H1 (cell line): Measurements from ENCODE around the gene IL18R1. TPM values are rescaled to one million over a fixed set of nuclear protein-coding genes. Genes with fewer than 3 reads are reported as not detected.

Experiments used
- CTCF ChIA-PET: fragments of 300-600 bp; sonication (Branson Sonifier 250); formaldehyde crosslinking; loops from one replicate; lab custom pipeline; 2021; ENCODE audit not compliant: partially characterized antibody; lab: Charles Lee
- POLR2A ChIA-PET: fragments of 300-600 bp; sonication (Branson Sonifier 250); formaldehyde crosslinking; loops from one replicate; lab custom pipeline; 2021; ENCODE audit warnings: inconsistent platforms; ENCODE audit not compliant: partially characterized antibody; lab: Charles Lee
- DNase-seq, 2 experiments: peaks; one replicate each; pipeline versions ENCODE4 v3.0.0 to v3.0.0-alpha.2; 2010 to 2022; ENCODE audit warnings: low spot score in 2 of 2, low read depth in 1 of 2, mixed read lengths in 1 of 2
- FAIRE-seq: peaks from 2 replicates; lab custom pipeline; 2011; peaks lifted over from hg19 to GRCh38; lab: Jason Lieb, UNC
- H2AFZ ChIP-seq: 2 replicates; pipeline ENCODE4 v1.8.1; 2012; ENCODE audit warnings: low read length, inconsistent platforms
- H2AK5ac ChIP-seq: 2 replicates; pipeline ENCODE4 v1.6.1; 2013; ENCODE audit warnings: low read depth, low read length
- H2BK120ac ChIP-seq: replicated peaks from 2 replicates; pipeline ENCODE3; 2013; ENCODE audit warnings: low read depth, low read length, inconsistent platforms
- H2BK12ac ChIP-seq: 2 replicates; pipeline ENCODE4 v1.6.1; 2013; ENCODE audit warnings: low read depth, low read length
- H2BK15ac ChIP-seq: 2 replicates; pipeline ENCODE4 v1.6.1; 2013; ENCODE audit warnings: low read length
- H2BK20ac ChIP-seq: 2 replicates; pipeline ENCODE4 v1.6.1; 2013; ENCODE audit warnings: low read length
- H2BK5ac ChIP-seq: 2 replicates; pipeline ENCODE4 v1.6.1; 2013; ENCODE audit warnings: low read depth, low read length
- H3K14ac ChIP-seq: 2 replicates; pipeline ENCODE4 v1.6.1; 2013; ENCODE audit warnings: inconsistent platforms; ENCODE audit not compliant: insufficient read length
- H3K18ac ChIP-seq: 2 replicates; pipeline ENCODE4 v1.6.1; 2013; ENCODE audit warnings: low read length; ENCODE audit errors: extremely low read depth
- H3K23ac ChIP-seq: 2 replicates; pipeline ENCODE4 v1.6.1; 2013; ENCODE audit warnings: inconsistent platforms; ENCODE audit not compliant: insufficient read length
- H3K23me2 ChIP-seq: 2 replicates; pipeline ENCODE4 v1.6.1; 2013; ENCODE audit warnings: low read depth, low read length
- H3K27ac ChIP-seq: 2 replicates; pipeline ENCODE4 v1.6.1; 2011; ENCODE audit warnings: low read depth, low read length, inconsistent platforms
- H3K27me3 ChIP-seq, 4 experiments: replicated peaks in 1 of 4; 1 replicate in 1 of 4; 2 replicates in 3 of 4; pipeline versions ENCODE4 v1.6.1 to v1.8.1; 2011 to 2013; ENCODE audit warnings: low read length in 3 of 4, mild to moderate bottlenecking in 3 of 4, inconsistent platforms in 2 of 4, mixed read lengths in 2 of 4, moderate library complexity in 1 of 4; ENCODE audit not compliant: control insufficient read depth in 3 of 4, insufficient read depth in 3 of 4; ENCODE audit errors: extremely low read depth in 1 of 4
- H3K36me3 ChIP-seq, 4 experiments: 2 replicates each; pipeline versions ENCODE4 v1.6.1 to v1.8.1; 2011 to 2013; ENCODE audit warnings: mild to moderate bottlenecking in 4 of 4, low read length in 3 of 4, moderate library complexity in 2 of 4, control low read depth in 1 of 4, inconsistent platforms in 1 of 4; ENCODE audit not compliant: insufficient read depth in 4 of 4, control insufficient read depth in 2 of 4
- H3K4ac ChIP-seq: replicated peaks from 2 replicates; pipeline ENCODE3; 2013; ENCODE audit warnings: low read length, low read depth, mixed read lengths, inconsistent platforms; ENCODE audit not compliant: insufficient read length
- H3K4me1 ChIP-seq, 4 experiments: replicated peaks in 1 of 4; 1 replicate in 1 of 4; 2 replicates in 3 of 4; pipeline versions ENCODE4 v1.6.1 to v1.8.1; 2011 to 2013; ENCODE audit warnings: low read length in 3 of 4, inconsistent platforms in 2 of 4, mixed read lengths in 1 of 4; ENCODE audit not compliant: insufficient read depth in 4 of 4, control insufficient read depth in 3 of 4
- H3K4me2 ChIP-seq, 2 experiments: 2 replicates each; pipeline versions ENCODE4 v1.6.1 to v1.8.1; 2011 to 2013; ENCODE audit warnings: low read depth in 2 of 2, low read length in 2 of 2, control low read depth in 1 of 2, inconsistent platforms in 1 of 2, mild to moderate bottlenecking in 1 of 2; ENCODE audit not compliant: insufficient read depth in 1 of 2
- H3K4me3 ChIP-seq, 4 experiments: fragments of 200-600, 300-600 bp in 1 of 4; sonication (generic), shearing (Covaris generic), sonication (Bioruptor Twin) in 1 of 4; 2 replicates each; pipeline versions ENCODE4 v1.5.1 to v1.8.1; 2011 to 2016; ENCODE audit warnings: low read length in 4 of 4, low read depth in 3 of 4, control low read depth in 2 of 4, inconsistent platforms in 2 of 4, mild to moderate bottlenecking in 2 of 4, mixed read lengths in 1 of 4, moderate library complexity in 1 of 4; ENCODE audit not compliant: insufficient read depth in 2 of 4; ENCODE audit errors: extremely low read depth in 1 of 4
- H3K56ac ChIP-seq: replicated peaks from 2 replicates; pipeline ENCODE3; 2013; ENCODE audit warnings: low read depth, mild to moderate bottlenecking, mixed read lengths, low read length, inconsistent platforms; ENCODE audit not compliant: insufficient read length
- H3K79me1 ChIP-seq: 2 replicates; pipeline ENCODE4 v1.6.1; 2013; ENCODE audit warnings: low read depth, low read length, control low read depth
- H3K79me2 ChIP-seq, 2 experiments: 2 replicates each; pipeline versions ENCODE4 v1.6.1 to v1.8.1; 2012 to 2013; ENCODE audit warnings: low read length in 2 of 2, mild to moderate bottlenecking in 2 of 2, inconsistent platforms in 1 of 2; ENCODE audit not compliant: insufficient read depth in 2 of 2, control insufficient read depth in 1 of 2
- H3K9ac ChIP-seq, 4 experiments: replicated peaks in 1 of 4; 1 replicate in 1 of 4; 2 replicates in 3 of 4; pipeline versions ENCODE4 v1.6.1 to v1.8.1; 2011 to 2013; ENCODE audit warnings: low read depth in 3 of 4, low read length in 3 of 4, control low read depth in 2 of 4, mild to moderate bottlenecking in 2 of 4, moderate library complexity in 2 of 4, inconsistent platforms in 1 of 4; ENCODE audit errors: extremely low read depth in 1 of 4
- H3K9me3 ChIP-seq, 2 experiments: 2 replicates each; pipeline versions ENCODE4 v1.6.1 to v1.8.1; 2012 to 2013; ENCODE audit warnings: mild to moderate bottlenecking in 2 of 2, moderate library complexity in 2 of 2, control low read depth in 1 of 2, inconsistent platforms in 1 of 2, low read depth in 1 of 2, low read length in 1 of 2, mixed read lengths in 1 of 2; ENCODE audit not compliant: insufficient read depth in 2 of 2
- H4K20me1 ChIP-seq, 2 experiments: replicated peaks in 1 of 2; 2 replicates each; pipeline versions ENCODE3 to v1.8.1; 2011 to 2013; ENCODE audit warnings: inconsistent platforms in 2 of 2, low read length in 2 of 2, mild to moderate bottlenecking in 1 of 2; ENCODE audit not compliant: insufficient read depth in 2 of 2, control insufficient read depth in 1 of 2
- H4K5ac ChIP-seq: 2 replicates; pipeline ENCODE4 v1.6.1; 2013; ENCODE audit warnings: low read length, low read depth, mixed read lengths, inconsistent platforms; ENCODE audit not compliant: insufficient read length
- H4K8ac ChIP-seq: 2 replicates; pipeline ENCODE4 v1.8.0; 2013; ENCODE audit warnings: mild to moderate bottlenecking, moderate library complexity, low read length, inconsistent platforms; ENCODE audit not compliant: insufficient read depth; ENCODE audit errors: extremely low read depth
- H4K91ac ChIP-seq: replicated peaks from 2 replicates; pipeline ENCODE3; 2013; ENCODE audit warnings: low read length, mixed read lengths, inconsistent platforms; ENCODE audit not compliant: insufficient read length
- EP300 ChIP-seq, 2 experiments: IDR thresholded peaks; 1 replicate in 1 of 2; 2 replicates in 1 of 2; pipeline ENCODE4 v1.6.1; 2011 to 2012; ENCODE audit warnings: low read depth in 2 of 2, low read length in 2 of 2, mild to moderate bottlenecking in 2 of 2, borderline replicate concordance in 1 of 2, inconsistent platforms in 1 of 2, moderate library complexity in 1 of 2
- GABPA ChIP-seq: IDR thresholded peaks from 2 replicates; pipeline ENCODE4 v1.6.1; 2011; ENCODE audit warnings: mild to moderate bottlenecking, low read length, moderate library complexity, borderline replicate concordance; ENCODE audit not compliant: insufficient read depth
- JUN ChIP-seq: IDR thresholded peaks from 2 replicates; pipeline ENCODE4 v1.6.1; 2011; ENCODE audit warnings: low read depth, mild to moderate bottlenecking, improper control_type of control experiment, low read length
- JUND ChIP-seq: IDR thresholded peaks from 2 replicates; pipeline ENCODE4 v1.6.1; 2011; ENCODE audit warnings: mild to moderate bottlenecking, improper control_type of control experiment, low read length
- TAF1 ChIP-seq: IDR thresholded peaks from 2 replicates; pipeline ENCODE4 v1.6.1; 2011; ENCODE audit warnings: mild to moderate bottlenecking, low read depth, low read length
- WGBS, 2 experiments: shearing (Covaris generic) in 1 of 2; methylation state at CpG; one replicate each; pipeline versions ENCODE4 v1.1.6 to v1.1.7; 2013 to 2015; ENCODE audit warnings: low lambda C conversion rate in 2 of 2, mixed read lengths in 2 of 2, inconsistent platforms in 1 of 2, low coverage in 1 of 2, missing lambda C conversion rate in 1 of 2; ENCODE audit not compliant: insufficient replicate concordance in 2 of 2, insufficient coverage in 1 of 2, insufficient read length in 1 of 2; ENCODE audit errors: extremely low coverage in 1 of 2, missing lambda C conversion rate in 1 of 2; 5-methylcytosine and 5-hydroxymethylcytosine counted together
- polyA plus RNA-seq, 7 experiments: library from polyadenylated mRNA; depleted of rRNA in 3 of 7; stranded (reverse) in 5 of 7; unstranded in 2 of 7; fragments of >200 nt in 5 of 7; fragments of 200-250 nt in 2 of 7; gene quantifications; 1 replicate in 5 of 7; 2 replicates in 1 of 7; 4 replicates in 1 of 7; pipeline versions ENCODE4 v1.2.1 to v1.2.3, GENCODE V29; 2011 to 2013; ENCODE audit warnings: missing spikeins in 2 of 7, mixed read lengths in 2 of 7
- total RNA-seq: library from RNA; stranded (reverse); fragmentation: NEBNext Ultra II Directional; extraction: Animal tissue kit (Norgen Biotek cat#: 25700); gene quantifications from 2 replicates; pipeline ENCODE4 v1.2.1, GENCODE V29; 2021

IL18R1 gene
- total and polyA plus RNA-seq, 2 of the 8 experiments (the other 6 are each of a cell fraction or from before 2014, with no cell fraction given), result 0.54 TPM; not detected in 1

GRCh38 chr2:102418421-102418961, 62.9 kb downstream of the IL18R1 start:
- no peak for FAIRE-seq
- H4K8ac ChIP-seq, result no peak overlapping the region
- H3K9ac ChIP-seq, result no peak overlapping the region
- H3K18ac ChIP-seq, result no peak overlapping the region
- TF ChIP-seq JUN, result no peak
- TF ChIP-seq GABPA, result no peak
- no peak for TF ChIP-seq EP300 (IDR thresholded peaks at IDR 0.05; ENCODE audit: borderline replicate concordance in 1 of 2, low read depth in 2 of 2, low read length in 2 of 2)
- TF ChIP-seq TAF1, result no peak
- TF ChIP-seq JUND, result no peak
- TF ChIP-seq, all 59 proteins: peak for 0
- no peak overlapping the region for H4K5ac ChIP-seq
- H2BK120ac ChIP-seq, result no peak overlapping the region
- H3K27me3 ChIP-seq, result no peaks in the 10 kb centered on the region
- WGBS, 2 experiments, result 79% methylated on average over 2 of the region's 2 CpGs; no CpG with 5 or more reads in 1 of the 2 experiments
- no peak overlapping the region for H3K4me3 ChIP-seq
- H2BK20ac ChIP-seq, result no peak overlapping the region
- H3K9me3 ChIP-seq, result peaks cover 4 to 6% of the 10 kb centered on the region in 2 experiments; a peak in 1 of 4 replicates
- H4K20me1 ChIP-seq, result no peaks in the 10 kb centered on the region
- H2BK12ac ChIP-seq, result no peak overlapping the region
- H3K36me3 ChIP-seq, result no peaks in the 10 kb centered on the region
- H2AFZ ChIP-seq, result no peak overlapping the region
- H3K4ac ChIP-seq, result no peak overlapping the region
- H3K14ac ChIP-seq, result no peak overlapping the region
- no peak overlapping the region for H4K91ac ChIP-seq
- no peak for DNase-seq
- H3K23me2 ChIP-seq, result no peaks in the 10 kb centered on the region
- ChIA-PET POLR2A (no interaction called here), CTCF (no interaction called here)
- no peak overlapping the region for H2BK5ac ChIP-seq
- H3K79me1 ChIP-seq, result no peaks in the 10 kb centered on the region
- no peak overlapping the region for H3K23ac ChIP-seq
- no peak overlapping the region for H3K4me2 ChIP-seq
- H2AK5ac ChIP-seq, result no peak overlapping the region
- no peak overlapping the region for H2BK15ac ChIP-seq
- H3K56ac ChIP-seq, result no peak overlapping the region
- H3K79me2 ChIP-seq, result no peaks in the 10 kb centered on the region
- no peak overlapping the region for H3K27ac ChIP-seq
- no peaks in the 10 kb centered on the region for H3K4me1 ChIP-seq
